H1 (cell line): ENCODE data around the gene ANGPTL2. TPM values are rescaled to one million over a fixed set of nuclear protein-coding genes. Genes with fewer than 3 reads are reported as not detected.

Experiments used
- ASH2L ChIP-seq: fragments of 200-600, 300-600 bp; sonication (generic); IDR thresholded peaks from one replicate; pipeline ENCODE4 v1.7.1; 2017; ENCODE audit warnings: low read length
- CHD1 ChIP-seq: IDR thresholded peaks from 2 replicates; pipeline ENCODE4 v1.6.1; 2012; ENCODE audit warnings: low read depth, low read length, improper control_type of control experiment
- EGR1 ChIP-seq: IDR thresholded peaks from 2 replicates; pipeline ENCODE4 v1.6.1; 2011; ENCODE audit warnings: low read depth, low read length, borderline replicate concordance
- GABPA ChIP-seq: IDR thresholded peaks from 2 replicates; pipeline ENCODE4 v1.6.1; 2011; ENCODE audit warnings: mild to moderate bottlenecking, low read length, moderate library complexity, borderline replicate concordance; ENCODE audit not compliant: insufficient read depth
- GTF2F1 ChIP-seq: IDR thresholded peaks from 2 replicates; pipeline ENCODE4 v1.6.1; 2012; ENCODE audit warnings: low read depth, low read length, improper control_type of control experiment, borderline replicate concordance
- KDM1A ChIP-seq: fragments of 200-600, 300-600 bp; sonication (generic); IDR thresholded peaks from 2 replicates; pipeline ENCODE4 v1.7.1; 2016; ENCODE audit warnings: mild to moderate bottlenecking, low read length, borderline replicate concordance
- KDM5A ChIP-seq: fragments of 200-600 bp; IDR thresholded peaks from 2 replicates; pipeline ENCODE4 v1.7.1; 2012; ENCODE audit warnings: mild to moderate bottlenecking, low read length, inconsistent platforms, mixed read lengths
- MAFK ChIP-seq: IDR thresholded peaks from 2 replicates; pipeline ENCODE4 v1.6.1; 2012; ENCODE audit warnings: low read depth, mild to moderate bottlenecking, improper control_type of control experiment, low read length
- SP4 ChIP-seq: IDR thresholded peaks from 2 replicates; pipeline ENCODE4 v1.6.1; 2012; ENCODE audit warnings: low read length, inconsistent platforms
- TAF1 ChIP-seq: IDR thresholded peaks from 2 replicates; pipeline ENCODE4 v1.6.1; 2011; ENCODE audit warnings: mild to moderate bottlenecking, low read depth, low read length
- TBP ChIP-seq: IDR thresholded peaks from 2 replicates; pipeline ENCODE4 v1.6.1; 2011; ENCODE audit warnings: low read depth, low read length, improper control_type of control experiment
- polyA plus RNA-seq, 7 experiments: library from polyadenylated mRNA; depleted of rRNA in 3 of 7; stranded (reverse) in 5 of 7; unstranded in 2 of 7; fragments of >200 nt in 5 of 7; fragments of 200-250 nt in 2 of 7; gene quantifications; 1 replicate in 5 of 7; 2 replicates in 1 of 7; 4 replicates in 1 of 7; pipeline versions ENCODE4 v1.2.1 to v1.2.3, GENCODE V29; 2011 to 2013; ENCODE audit warnings: missing spikeins in 2 of 7, mixed read lengths in 2 of 7
- total RNA-seq: library from RNA; stranded (reverse); fragmentation: NEBNext Ultra II Directional; extraction: Animal tissue kit (Norgen Biotek cat#: 25700); gene quantifications from 2 replicates; pipeline ENCODE4 v1.2.1, GENCODE V29; 2021
- TF ChIP-seq, protein P1 (sequence below): fragments of 300-600 bp; sonication (generic); IDR thresholded peaks from 2 replicates; pipeline ENCODE4 v1.7.1; 2012; ENCODE audit warnings: low read length, moderate library complexity, mild to moderate bottlenecking, inconsistent platforms; ENCODE audit not compliant: insufficient replicate concordance
- TF ChIP-seq, protein P2 (sequence below): IDR thresholded peaks from 2 replicates; pipeline ENCODE4 v1.6.1; 2011; ENCODE audit warnings: low read depth, mild to moderate bottlenecking, low read length; ENCODE audit not compliant: insufficient read depth

Gene ANGPTL2
- total and polyA plus RNA-seq, 2 of the 8 experiments (the other 6 are each of a cell fraction or from before 2014, with no cell fraction given): 9.0 to 10.6 TPM

DNA sequence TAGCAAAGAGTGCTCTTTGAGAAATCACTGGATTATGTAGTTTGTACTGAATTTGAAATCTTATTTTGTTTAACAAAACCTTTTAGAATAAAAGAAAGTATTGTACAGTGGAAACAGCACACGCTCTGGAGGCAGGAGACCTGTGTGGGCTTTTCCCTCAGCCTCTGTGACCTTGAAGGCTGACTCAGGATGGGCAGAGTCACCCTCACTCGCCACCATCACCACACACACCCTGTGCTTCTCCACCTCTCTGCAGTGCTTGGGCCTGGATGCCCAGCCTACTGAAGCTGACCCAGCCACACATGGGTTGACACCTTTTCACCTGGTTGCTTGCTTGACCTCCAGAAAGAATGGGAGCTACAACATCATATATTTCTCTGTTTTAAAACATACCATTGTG is 19.6 kb downstream of the ANGPTL2 start (continued):
- TF ChIP-seq, protein P1, sequence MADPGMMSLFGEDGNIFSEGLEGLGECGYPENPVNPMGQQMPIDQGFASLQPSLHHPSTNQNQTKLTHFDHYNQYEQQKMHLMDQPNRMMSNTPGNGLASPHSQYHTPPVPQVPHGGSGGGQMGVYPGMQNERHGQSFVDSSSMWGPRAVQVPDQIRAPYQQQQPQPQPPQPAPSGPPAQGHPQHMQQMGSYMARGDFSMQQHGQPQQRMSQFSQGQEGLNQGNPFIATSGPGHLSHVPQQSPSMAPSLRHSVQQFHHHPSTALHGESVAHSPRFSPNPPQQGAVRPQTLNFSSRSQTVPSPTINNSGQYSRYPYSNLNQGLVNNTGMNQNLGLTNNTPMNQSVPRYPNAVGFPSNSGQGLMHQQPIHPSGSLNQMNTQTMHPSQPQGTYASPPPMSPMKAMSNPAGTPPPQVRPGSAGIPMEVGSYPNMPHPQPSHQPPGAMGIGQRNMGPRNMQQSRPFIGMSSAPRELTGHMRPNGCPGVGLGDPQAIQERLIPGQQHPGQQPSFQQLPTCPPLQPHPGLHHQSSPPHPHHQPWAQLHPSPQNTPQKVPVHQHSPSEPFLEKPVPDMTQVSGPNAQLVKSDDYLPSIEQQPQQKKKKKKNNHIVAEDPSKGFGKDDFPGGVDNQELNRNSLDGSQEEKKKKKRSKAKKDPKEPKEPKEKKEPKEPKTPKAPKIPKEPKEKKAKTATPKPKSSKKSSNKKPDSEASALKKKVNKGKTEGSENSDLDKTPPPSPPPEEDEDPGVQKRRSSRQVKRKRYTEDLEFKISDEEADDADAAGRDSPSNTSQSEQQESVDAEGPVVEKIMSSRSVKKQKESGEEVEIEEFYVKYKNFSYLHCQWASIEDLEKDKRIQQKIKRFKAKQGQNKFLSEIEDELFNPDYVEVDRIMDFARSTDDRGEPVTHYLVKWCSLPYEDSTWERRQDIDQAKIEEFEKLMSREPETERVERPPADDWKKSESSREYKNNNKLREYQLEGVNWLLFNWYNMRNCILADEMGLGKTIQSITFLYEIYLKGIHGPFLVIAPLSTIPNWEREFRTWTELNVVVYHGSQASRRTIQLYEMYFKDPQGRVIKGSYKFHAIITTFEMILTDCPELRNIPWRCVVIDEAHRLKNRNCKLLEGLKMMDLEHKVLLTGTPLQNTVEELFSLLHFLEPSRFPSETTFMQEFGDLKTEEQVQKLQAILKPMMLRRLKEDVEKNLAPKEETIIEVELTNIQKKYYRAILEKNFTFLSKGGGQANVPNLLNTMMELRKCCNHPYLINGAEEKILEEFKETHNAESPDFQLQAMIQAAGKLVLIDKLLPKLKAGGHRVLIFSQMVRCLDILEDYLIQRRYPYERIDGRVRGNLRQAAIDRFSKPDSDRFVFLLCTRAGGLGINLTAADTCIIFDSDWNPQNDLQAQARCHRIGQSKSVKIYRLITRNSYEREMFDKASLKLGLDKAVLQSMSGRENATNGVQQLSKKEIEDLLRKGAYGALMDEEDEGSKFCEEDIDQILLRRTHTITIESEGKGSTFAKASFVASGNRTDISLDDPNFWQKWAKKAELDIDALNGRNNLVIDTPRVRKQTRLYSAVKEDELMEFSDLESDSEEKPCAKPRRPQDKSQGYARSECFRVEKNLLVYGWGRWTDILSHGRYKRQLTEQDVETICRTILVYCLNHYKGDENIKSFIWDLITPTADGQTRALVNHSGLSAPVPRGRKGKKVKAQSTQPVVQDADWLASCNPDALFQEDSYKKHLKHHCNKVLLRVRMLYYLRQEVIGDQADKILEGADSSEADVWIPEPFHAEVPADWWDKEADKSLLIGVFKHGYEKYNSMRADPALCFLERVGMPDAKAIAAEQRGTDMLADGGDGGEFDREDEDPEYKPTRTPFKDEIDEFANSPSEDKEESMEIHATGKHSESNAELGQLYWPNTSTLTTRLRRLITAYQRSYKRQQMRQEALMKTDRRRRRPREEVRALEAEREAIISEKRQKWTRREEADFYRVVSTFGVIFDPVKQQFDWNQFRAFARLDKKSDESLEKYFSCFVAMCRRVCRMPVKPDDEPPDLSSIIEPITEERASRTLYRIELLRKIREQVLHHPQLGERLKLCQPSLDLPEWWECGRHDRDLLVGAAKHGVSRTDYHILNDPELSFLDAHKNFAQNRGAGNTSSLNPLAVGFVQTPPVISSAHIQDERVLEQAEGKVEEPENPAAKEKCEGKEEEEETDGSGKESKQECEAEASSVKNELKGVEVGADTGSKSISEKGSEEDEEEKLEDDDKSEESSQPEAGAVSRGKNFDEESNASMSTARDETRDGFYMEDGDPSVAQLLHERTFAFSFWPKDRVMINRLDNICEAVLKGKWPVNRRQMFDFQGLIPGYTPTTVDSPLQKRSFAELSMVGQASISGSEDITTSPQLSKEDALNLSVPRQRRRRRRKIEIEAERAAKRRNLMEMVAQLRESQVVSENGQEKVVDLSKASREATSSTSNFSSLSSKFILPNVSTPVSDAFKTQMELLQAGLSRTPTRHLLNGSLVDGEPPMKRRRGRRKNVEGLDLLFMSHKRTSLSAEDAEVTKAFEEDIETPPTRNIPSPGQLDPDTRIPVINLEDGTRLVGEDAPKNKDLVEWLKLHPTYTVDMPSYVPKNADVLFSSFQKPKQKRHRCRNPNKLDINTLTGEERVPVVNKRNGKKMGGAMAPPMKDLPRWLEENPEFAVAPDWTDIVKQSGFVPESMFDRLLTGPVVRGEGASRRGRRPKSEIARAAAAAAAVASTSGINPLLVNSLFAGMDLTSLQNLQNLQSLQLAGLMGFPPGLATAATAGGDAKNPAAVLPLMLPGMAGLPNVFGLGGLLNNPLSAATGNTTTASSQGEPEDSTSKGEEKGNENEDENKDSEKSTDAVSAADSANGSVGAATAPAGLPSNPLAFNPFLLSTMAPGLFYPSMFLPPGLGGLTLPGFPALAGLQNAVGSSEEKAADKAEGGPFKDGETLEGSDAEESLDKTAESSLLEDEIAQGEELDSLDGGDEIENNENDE: no peak
- TF ChIP-seq CHD1: no peak
- TF ChIP-seq SP4: no peak
- TF ChIP-seq ASH2L: no peak
- TF ChIP-seq TAF1: no peak
- TF ChIP-seq, protein P2, sequence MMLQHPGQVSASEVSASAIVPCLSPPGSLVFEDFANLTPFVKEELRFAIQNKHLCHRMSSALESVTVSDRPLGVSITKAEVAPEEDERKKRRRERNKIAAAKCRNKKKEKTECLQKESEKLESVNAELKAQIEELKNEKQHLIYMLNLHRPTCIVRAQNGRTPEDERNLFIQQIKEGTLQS: no peak
- no peak for TF ChIP-seq GABPA
- no peak for TF ChIP-seq KDM1A
- TF ChIP-seq MAFK: no peak
- no peak for TF ChIP-seq EGR1
- TF ChIP-seq KDM5A: no peak
- no peak for TF ChIP-seq TBP
- TF ChIP-seq GTF2F1: no peak
